Liver (tissue), 3 donors: ENCODE measurements around the gene GBE1.

Source experiments
- ATF3 ChIP-seq: IDR thresholded peaks from 2 replicates; pipeline ENCODE4 v1.6.1; 2016; ENCODE audit warnings: antibody characterized with exemption
- EGR1 ChIP-seq, 2 donors: IDR thresholded peaks; 2 replicates each; pipeline ENCODE4 v1.6.1; 2016 to 2018; ENCODE audit warnings: antibody characterized with exemption in 2 of 2, low read depth in 2 of 2
- FOXA2 ChIP-seq: IDR thresholded peaks from 2 replicates; pipeline ENCODE4 v1.6.1; 2016; ENCODE audit warnings: antibody characterized with exemption
- HNF4A ChIP-seq, 2 donors: conservative IDR thresholded peaks; 2 replicates each; pipeline ENCODE4 v1.6.1; 2016; ENCODE audit warnings: antibody characterized with exemption in 2 of 2, mild to moderate bottlenecking in 2 of 2
- NR2F2 ChIP-seq: IDR thresholded peaks from 2 replicates; pipeline ENCODE4 v1.6.1; 2016; ENCODE audit warnings: antibody characterized with exemption
- RAD21 ChIP-seq, 2 donors: IDR thresholded peaks; 2 replicates each; pipeline ENCODE4 v1.6.1; 2016; ENCODE audit warnings: antibody characterized with exemption in 2 of 2, mild to moderate bottlenecking in 2 of 2
- REST ChIP-seq: IDR thresholded peaks from 2 replicates; pipeline ENCODE4 v1.6.1; 2016; ENCODE audit warnings: antibody characterized with exemption, mild to moderate bottlenecking
- SP1 ChIP-seq: IDR thresholded peaks from 2 replicates; pipeline ENCODE4 v1.6.1; 2018; ENCODE audit warnings: antibody characterized with exemption, mild to moderate bottlenecking
- TAF1 ChIP-seq: conservative IDR thresholded peaks from 2 replicates; pipeline ENCODE4 v1.6.1; 2016; ENCODE audit warnings: antibody characterized with exemption, mild to moderate bottlenecking
- YY1 ChIP-seq: IDR thresholded peaks from 2 replicates; pipeline ENCODE4 v1.6.1; 2016; ENCODE audit warnings: antibody characterized with exemption, mild to moderate bottlenecking
- TF ChIP-seq, protein P1 (sequence below): fragments of 150-350 bp; IDR thresholded peaks from 2 replicates; pipeline ENCODE4 v1.5.1; 2017; ENCODE audit warnings: improper control_type of control experiment, low read depth, low read length; ENCODE audit not compliant: missing input control
- TF ChIP-seq, protein P2 (sequence below): IDR thresholded peaks from 2 replicates; pipeline ENCODE4 v1.6.1; 2016; ENCODE audit warnings: antibody characterized with exemption
- donor health status: healthy.
- donor health status: healthy.

- TF ChIP-seq TAF1 (no peak), ATF3 (no peak), YY1 (no peak), RAD21 (IDR thresholded peaks at IDR 0.05) (no peak), REST (no peak), HNF4A (conservative IDR thresholded peaks at IDR 0.05) (no peak), SP1 (no peak), NR2F2 (no peak), EGR1 (IDR thresholded peaks at IDR 0.05; ENCODE audit: low read depth in 2 of 2) (no peak), FOXA2 (no peak)
- TF ChIP-seq, protein P1, sequence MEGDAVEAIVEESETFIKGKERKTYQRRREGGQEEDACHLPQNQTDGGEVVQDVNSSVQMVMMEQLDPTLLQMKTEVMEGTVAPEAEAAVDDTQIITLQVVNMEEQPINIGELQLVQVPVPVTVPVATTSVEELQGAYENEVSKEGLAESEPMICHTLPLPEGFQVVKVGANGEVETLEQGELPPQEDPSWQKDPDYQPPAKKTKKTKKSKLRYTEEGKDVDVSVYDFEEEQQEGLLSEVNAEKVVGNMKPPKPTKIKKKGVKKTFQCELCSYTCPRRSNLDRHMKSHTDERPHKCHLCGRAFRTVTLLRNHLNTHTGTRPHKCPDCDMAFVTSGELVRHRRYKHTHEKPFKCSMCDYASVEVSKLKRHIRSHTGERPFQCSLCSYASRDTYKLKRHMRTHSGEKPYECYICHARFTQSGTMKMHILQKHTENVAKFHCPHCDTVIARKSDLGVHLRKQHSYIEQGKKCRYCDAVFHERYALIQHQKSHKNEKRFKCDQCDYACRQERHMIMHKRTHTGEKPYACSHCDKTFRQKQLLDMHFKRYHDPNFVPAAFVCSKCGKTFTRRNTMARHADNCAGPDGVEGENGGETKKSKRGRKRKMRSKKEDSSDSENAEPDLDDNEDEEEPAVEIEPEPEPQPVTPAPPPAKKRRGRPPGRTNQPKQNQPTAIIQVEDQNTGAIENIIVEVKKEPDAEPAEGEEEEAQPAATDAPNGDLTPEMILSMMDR: no peak
- TF ChIP-seq, protein P2, sequence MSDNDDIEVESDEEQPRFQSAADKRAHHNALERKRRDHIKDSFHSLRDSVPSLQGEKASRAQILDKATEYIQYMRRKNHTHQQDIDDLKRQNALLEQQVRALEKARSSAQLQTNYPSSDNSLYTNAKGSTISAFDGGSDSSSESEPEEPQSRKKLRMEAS: no peak
Observed at GRCh38 chr3:81496407-81497104, 264.9 kb downstream of the GBE1 start.
